ENCODE data around the gene IL22RA1. TPM values are rescaled to one million over a fixed set of nuclear protein-coding genes. Genes with fewer than 3 reads are reported as not detected.

Gene IL22RA1
- total and polyA plus RNA-seq, 9 of the 15 experiments (the other 6 are each of a cell fraction or from before 2014, with no cell fraction given) = not detected

GRCh38 chr1:24173638-24174575 is 31.0 kb upstream of the IL22RA1 start (continued):
- TF ChIP-seq ZNF347 (CRISPR knock-in tag; IDR thresholded peaks at IDR 0.05; ENCODE audit: low read depth) = no peak

- in situ Hi-C loops (cut with MboI) (no loop called here), intact Hi-C loops (cut with micrococcal nuclease) (no loop called here)
- no peak overlapping the region for H3K27ac ChIP-seq (ENCODE audit: extremely low read depth, low read depth, low read length)
- no peak overlapping the region for H3K4me2 ChIP-seq (ENCODE audit: insufficient read depth, low read length)
- no peaks in the 10 kb centered on the region for H3K4me1 ChIP-seq (replicated peaks in 1 of 2; ENCODE audit: control insufficient read depth in 2 of 2, insufficient read depth in 2 of 2, low read length in 2 of 2)
- H2AFZ ChIP-seq (ENCODE audit: low read depth, low read length) = no peak overlapping the region
- H3K9ac ChIP-seq (ENCODE audit: insufficient read depth in 1 of 2, low read depth in 2 of 2, low read length in 2 of 2) = no peak overlapping the region
- H3K4me3 ChIP-seq = no peak overlapping the region
- H3K79me2 ChIP-seq (ENCODE audit: control insufficient read depth, insufficient read depth, low read length) = no peaks in the 10 kb centered on the region
- H3K9me3 ChIP-seq (replicated peaks; ENCODE audit: control insufficient read depth, insufficient read depth, low read depth, low read length) = no peaks in the 10 kb centered on the region
- no peaks in the 10 kb centered on the region for H3K9me1 ChIP-seq (ENCODE audit: control insufficient read depth, insufficient read depth, low read length)
- ChIA-PET CTCF (ENCODE audit: low intra/inter-chr PET ratio) (no interaction called here), POLR2A (no interaction called here)
- no TSS peak for BruUV-seq (replicated peaks)
- peaks cover 35 to 40% of the 10 kb centered on the region in 2 experiments for H3K27me3 ChIP-seq (ENCODE audit: control insufficient read depth in 2 of 2, insufficient read depth in 2 of 2, low read length in 2 of 2)
- WGBS (ENCODE audit: insufficient coverage, low coverage, missing lambda C conversion rate) = 3% methylated on average over 5 of the region's 5 CpGs
- TF ChIP-seq YY1 (IDR thresholded peaks at IDR 0.05; ENCODE audit: borderline replicate concordance in 1 of 3, control insufficient read depth in 1 of 3, extremely low read depth in 1 of 3, insufficient read depth in 3 of 3, insufficient read length in 1 of 3, insufficient replicate concordance in 2 of 3, low read depth in 1 of 3, low read length in 2 of 3) = no peak
- TF ChIP-seq TAF15 (IDR thresholded peaks at IDR 0.05; ENCODE audit: low read depth, low read length) = no peak
- no peak for TF ChIP-seq ZNF311 (CRISPR knock-in tag; IDR thresholded peaks at IDR 0.05)
- TF ChIP-seq ZNF583 (CRISPR knock-in tag; IDR thresholded peaks at IDR 0.05) = peak; percentile 42; the same call in 1 of the 2 replicates
- TF ChIP-seq FOXK1 (CRISPR knock-in tag; IDR thresholded peaks at IDR 0.05; ENCODE audit: borderline replicate concordance) = no peak
- DNase-seq (ENCODE audit: extremely low read depth in 1 of 4, low spot score in 3 of 4) = no peak
- no peak for ATAC-seq
- no peak for FAIRE-seq
- H3K36me3 ChIP-seq (ENCODE audit: control insufficient read depth, insufficient read depth, low read length) = no peaks in the 10 kb centered on the region
- H4K20me1 ChIP-seq (replicated peaks; ENCODE audit: control insufficient read depth, insufficient read depth, low read length) = peaks cover 3% of the 10 kb centered on the region; the same call in 1 of the 2 replicates
These were observed 29.7 kb upstream of the IL22RA1 start for GRCh38 chr1:24172598-24172997.

All from K562 (cell line).